ENCODE results near the gene CASP3. TPM values are rescaled to one million over a fixed set of nuclear protein-coding genes. Genes with fewer than 3 reads are reported as not detected.
"Not testable (repeated sequence)": the region's sequence is repeated elsewhere in the genome, so short reads cannot be mapped to it uniquely, and the experiment has no call there.

The CASP3 gene
- polyA plus RNA-seq, 3 donors: 30.9 to 34.3 (median 32.2) TPM

DNA sequence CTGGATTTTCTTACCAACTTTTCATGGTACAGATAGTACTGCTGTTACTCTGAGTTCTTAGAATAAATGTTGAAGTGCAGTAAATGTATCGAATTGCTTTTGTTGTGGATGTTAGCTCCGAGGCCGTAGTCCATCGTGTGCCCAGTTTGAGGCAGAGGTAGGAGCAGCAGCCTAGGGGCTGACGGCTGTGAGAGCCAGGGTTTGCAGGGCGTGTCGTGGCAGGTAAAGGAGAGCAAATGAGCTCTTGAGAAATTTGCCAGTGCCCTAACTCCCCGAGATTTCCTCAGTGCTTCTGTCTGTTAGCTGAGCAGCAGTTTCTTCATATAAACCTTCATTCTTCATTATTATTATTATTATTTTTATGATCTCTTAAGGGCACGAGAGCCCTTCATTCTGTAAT is 21.9 kb upstream of the CASP3 start:
- no peak for DNase-seq (ENCODE audit: extremely low read depth in 1 of 11, low read depth in 9 of 11, low spot score in 4 of 11)

DNA sequence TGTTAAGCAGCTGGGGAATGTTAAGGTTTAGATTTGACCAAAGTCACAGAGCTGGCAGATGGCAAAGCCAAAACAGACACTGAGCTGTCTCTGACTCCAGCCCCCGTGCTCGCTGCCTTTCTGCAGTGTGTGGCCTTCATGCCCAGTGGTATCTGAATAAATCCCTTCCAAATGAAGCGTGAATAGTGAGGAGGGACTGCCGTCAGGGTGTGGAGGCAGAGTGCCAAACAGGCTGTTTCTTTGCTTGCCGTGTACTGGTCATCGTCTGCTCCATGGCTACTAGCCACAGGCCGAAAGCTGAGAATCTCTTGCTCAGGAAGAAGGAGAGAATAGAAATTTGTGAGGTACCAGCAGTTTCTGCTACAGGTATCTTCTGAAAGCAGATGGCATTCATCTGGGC is 20.0 kb upstream of the CASP3 start:
- DNase-seq (ENCODE audit: extremely low read depth in 1 of 11, low read depth in 9 of 11, low spot score in 4 of 11): no peak

- DNase-seq (ENCODE audit: extremely low read depth in 1 of 11, low read depth in 9 of 11, low spot score in 4 of 11): no peak
Observed at GRCh38 chr4:184668511-184669114, 19.4 kb upstream of the CASP3 start.

GRCh38 chr4:184668096-184668495 is 18.8 kb upstream of the CASP3 start:
- DNase-seq (ENCODE audit: extremely low read depth in 1 of 11, low read depth in 9 of 11, low spot score in 4 of 11): no peak

GRCh38 chr4:184666670-184667069 is 17.4 kb upstream of the CASP3 start:
- DNase-seq (ENCODE audit: extremely low read depth in 1 of 11, low read depth in 9 of 11, low spot score in 4 of 11): no peak

- DNase-seq (ENCODE audit: extremely low read depth in 1 of 11, low read depth in 9 of 11, low spot score in 4 of 11): no peak
Observed at GRCh38 chr4:184664445-184665210, 15.4 kb upstream of the CASP3 start.

GRCh38 chr4:184662236-184662635 is 13.0 kb upstream of the CASP3 start:
- no peak for DNase-seq (ENCODE audit: extremely low read depth in 1 of 11, low read depth in 9 of 11, low spot score in 4 of 11)

DNA sequence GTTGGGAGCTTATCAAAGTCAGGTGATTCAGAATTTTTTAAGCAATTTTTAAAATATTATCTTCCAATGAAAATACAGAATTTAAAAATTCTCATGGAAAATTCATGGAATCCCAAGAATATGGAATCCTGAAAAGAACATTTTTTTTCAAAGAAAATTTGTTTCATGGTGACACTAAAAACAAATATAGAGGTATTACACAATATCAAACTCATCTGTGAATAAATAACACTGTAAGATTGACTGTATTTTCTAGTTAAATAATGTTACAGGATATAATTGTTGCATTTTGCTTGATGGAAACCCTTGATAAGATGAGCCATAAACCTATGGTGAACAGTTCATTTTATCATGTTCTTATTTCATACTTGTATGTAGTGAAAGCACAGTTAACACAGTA is 11.7 kb upstream of the CASP3 start:
- DNase-seq (ENCODE audit: extremely low read depth in 1 of 11, low read depth in 9 of 11, low spot score in 4 of 11): no peak

DNA sequence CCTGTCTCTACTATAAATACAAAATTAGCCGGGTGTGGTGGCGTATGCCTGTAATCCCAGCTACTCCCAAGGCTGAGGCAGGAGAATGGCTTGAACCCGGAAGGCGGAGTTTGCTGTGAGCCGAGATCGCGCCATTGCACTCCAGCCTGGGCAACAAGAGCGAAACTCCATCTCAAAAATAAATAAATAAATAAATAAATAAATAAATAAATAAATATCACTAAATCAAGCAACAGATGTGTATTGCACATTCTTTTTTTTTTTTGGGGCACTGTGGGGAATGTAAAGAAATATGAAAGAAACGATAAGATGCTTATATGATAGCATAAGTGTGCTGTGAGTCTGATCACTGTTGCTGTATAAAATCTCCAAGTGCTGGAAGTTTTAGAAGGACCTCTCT is 8.6 kb upstream of the CASP3 start:
- DNase-seq (ENCODE audit: extremely low read depth in 1 of 11, low read depth in 9 of 11, low spot score in 4 of 11): not testable (repeated sequence)

DNA sequence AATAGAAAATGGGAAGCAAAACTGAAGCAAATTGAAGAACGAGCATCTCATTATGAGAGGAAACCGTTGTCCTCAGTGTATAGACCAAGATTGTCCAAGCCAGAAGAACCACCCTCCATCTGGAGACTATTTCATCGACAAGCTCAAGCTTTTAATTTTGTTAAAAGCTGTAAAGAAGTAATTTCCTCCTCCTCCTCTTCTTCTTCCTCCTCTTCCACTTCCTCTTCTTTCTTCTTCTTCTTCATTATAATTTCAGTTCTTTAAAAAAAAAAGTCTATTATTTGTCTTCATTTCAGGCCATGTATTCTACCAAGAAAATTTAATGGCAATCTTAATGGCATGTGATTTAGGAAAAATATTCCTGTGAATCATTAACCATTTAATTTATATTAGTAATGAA is 7.9 kb upstream of the CASP3 start:
- DNase-seq (ENCODE audit: extremely low read depth in 1 of 11, low read depth in 9 of 11, low spot score in 4 of 11): no peak

- no peak for DNase-seq (ENCODE audit: extremely low read depth in 1 of 11, low read depth in 9 of 11, low spot score in 4 of 11)
Observed at GRCh38 chr4:184655889-184656869, 6.9 kb upstream of the CASP3 start.

- no peak for DNase-seq (ENCODE audit: extremely low read depth in 1 of 11, low read depth in 9 of 11, low spot score in 4 of 11)
Observed at GRCh38 chr4:184653650-184654049, 4.4 kb upstream of the CASP3 start.

- DNase-seq (ENCODE audit: extremely low read depth in 1 of 11, low read depth in 9 of 11, low spot score in 4 of 11): not testable (repeated sequence)
Observed at GRCh38 chr4:184652681-184653080, 3.4 kb upstream of the CASP3 start.

GRCh38 chr4:184651899-184652298 is 2.7 kb upstream of the CASP3 start:
- no peak for DNase-seq (ENCODE audit: extremely low read depth in 1 of 11, low read depth in 9 of 11, low spot score in 4 of 11)

GRCh38 chr4:184649971-184650855 is 966 bp upstream of the CASP3 start:
- peak in 8 of 11 donors; percentile 16 to 43 (median 24) for DNase-seq (ENCODE audit: extremely low read depth in 1 of 11, low read depth in 9 of 11, low spot score in 4 of 11)

GRCh38 chr4:184648313-184649025 is 778 bp downstream of the CASP3 start:
- peak in 10 of 11 donors; percentile 15 to 49 (median 33) for DNase-seq (ENCODE audit: extremely low read depth in 1 of 11, low read depth in 9 of 11, low spot score in 4 of 11)

DNA sequence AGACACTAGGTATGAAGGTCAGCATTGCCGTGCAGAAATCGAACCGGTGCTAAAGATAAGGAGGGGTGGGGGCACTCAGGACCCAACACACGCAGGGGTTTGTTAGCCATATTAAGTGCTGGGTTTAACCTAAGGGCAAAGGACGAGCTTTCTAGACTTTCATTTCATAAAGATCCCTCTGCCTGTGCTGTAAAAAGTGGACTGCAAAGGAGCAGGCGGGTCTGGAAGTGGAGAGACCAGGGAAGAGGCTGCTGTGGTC is 1.3 kb downstream of the CASP3 start:
- DNase-seq (ENCODE audit: extremely low read depth in 1 of 11, low read depth in 9 of 11, low spot score in 4 of 11): no peak

GRCh38 chr4:184647266-184648053 is 1.8 kb downstream of the CASP3 start:
- no peak for DNase-seq (ENCODE audit: extremely low read depth in 1 of 11, low read depth in 9 of 11, low spot score in 4 of 11)
